ENCODE results near the gene CTSA. TPM values are rescaled to one million over a fixed set of nuclear protein-coding genes. Genes with fewer than 3 reads are reported as not detected.

The CTSA gene
- total and polyA plus RNA-seq, 9 of the 15 experiments (the other 6 are each of a cell fraction or from before 2014, with no cell fraction given), result 8.8 to 61.7 (median 28.3) TPM

DNA sequence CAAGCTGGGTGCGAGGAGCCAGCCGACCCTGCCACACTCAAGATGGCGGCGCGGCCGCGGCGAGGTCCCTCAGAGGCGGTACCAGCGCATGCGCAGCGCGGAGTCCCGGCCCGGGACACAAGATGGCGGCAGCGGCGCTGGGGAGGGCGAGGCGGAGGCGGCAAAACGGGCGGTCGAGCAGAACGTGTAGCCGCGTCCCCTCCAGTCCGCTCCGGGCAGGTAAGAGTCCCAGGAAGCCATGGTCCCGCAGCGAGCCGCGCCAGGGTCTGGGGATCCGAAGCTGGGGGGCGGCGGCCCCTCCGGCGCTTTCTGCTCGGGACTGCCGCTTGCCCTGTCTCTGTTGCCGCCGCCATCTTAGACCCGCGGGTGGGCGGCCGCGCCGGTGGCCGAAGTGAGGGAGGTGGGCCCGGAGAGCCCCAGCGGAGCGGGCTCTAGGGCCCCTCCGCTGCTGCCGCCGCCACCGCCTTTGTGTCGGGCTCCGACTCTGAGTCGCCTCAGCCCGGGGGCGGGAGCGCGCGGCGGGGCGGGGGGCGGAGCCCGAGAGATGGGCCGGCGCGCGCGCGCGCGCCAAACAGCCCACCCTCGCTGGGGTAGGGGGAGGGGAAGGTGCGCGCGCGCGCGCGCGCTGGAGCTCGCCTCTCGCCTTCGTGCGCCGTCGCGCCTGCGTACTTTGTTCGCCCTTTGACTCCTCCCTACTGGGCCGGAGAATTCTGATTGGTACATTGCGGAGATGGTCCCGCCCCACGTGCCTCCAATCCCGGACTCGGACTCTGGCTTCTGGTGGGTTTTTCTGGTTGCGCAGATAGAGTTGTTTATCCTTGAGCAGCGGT, 43.7 kb downstream of the CTSA start, which contains the start of gene PCIF1 (continued):
- TF ChIP-seq BCL6 (CRISPR knock-in tag; IDR thresholded peaks at IDR 0.05) (no peak), NCOA1 (IDR thresholded peaks at IDR 0.05; ENCODE audit: low read depth) (no peak), RFX5 (IDR thresholded peaks at IDR 0.05; ENCODE audit: low read depth, low read length) (no peak), NBN (IDR thresholded peaks at IDR 0.05; ENCODE audit: low read depth) (no peak), ZNF644 (tag; IDR thresholded peaks at IDR 0.05; ENCODE audit: low read depth) (peak; percentile 74), ZNF668 (CRISPR knock-in tag; IDR thresholded peaks at IDR 0.05) (no peak), FOSL1 (tag; conservative IDR thresholded peaks at IDR 0.05) (no peak), ESRRA (IDR thresholded peaks at IDR 0.05; ENCODE audit: borderline replicate concordance, low read depth) (no peak), TCF7 (IDR thresholded peaks at IDR 0.05; ENCODE audit: borderline replicate concordance) (peak; percentile 42; the same call in 1 of the 2 replicates), KDM5B (IDR thresholded peaks at IDR 0.05; ENCODE audit: insufficient replicate concordance, low read depth, low read length) (peak; percentile 50), FIP1L1 (IDR thresholded peaks at IDR 0.05; ENCODE audit: low read depth, low read length, poor library complexity, severe bottlenecking) (peak; percentile 95), ZC3H8 (IDR thresholded peaks at IDR 0.05) (no peak), ARNT (IDR thresholded peaks at IDR 0.05) (no peak), RB1 (IDR thresholded peaks at IDR 0.05; ENCODE audit: low read depth) (peak; percentile 73)
- TF ChIP-seq, protein P1, sequence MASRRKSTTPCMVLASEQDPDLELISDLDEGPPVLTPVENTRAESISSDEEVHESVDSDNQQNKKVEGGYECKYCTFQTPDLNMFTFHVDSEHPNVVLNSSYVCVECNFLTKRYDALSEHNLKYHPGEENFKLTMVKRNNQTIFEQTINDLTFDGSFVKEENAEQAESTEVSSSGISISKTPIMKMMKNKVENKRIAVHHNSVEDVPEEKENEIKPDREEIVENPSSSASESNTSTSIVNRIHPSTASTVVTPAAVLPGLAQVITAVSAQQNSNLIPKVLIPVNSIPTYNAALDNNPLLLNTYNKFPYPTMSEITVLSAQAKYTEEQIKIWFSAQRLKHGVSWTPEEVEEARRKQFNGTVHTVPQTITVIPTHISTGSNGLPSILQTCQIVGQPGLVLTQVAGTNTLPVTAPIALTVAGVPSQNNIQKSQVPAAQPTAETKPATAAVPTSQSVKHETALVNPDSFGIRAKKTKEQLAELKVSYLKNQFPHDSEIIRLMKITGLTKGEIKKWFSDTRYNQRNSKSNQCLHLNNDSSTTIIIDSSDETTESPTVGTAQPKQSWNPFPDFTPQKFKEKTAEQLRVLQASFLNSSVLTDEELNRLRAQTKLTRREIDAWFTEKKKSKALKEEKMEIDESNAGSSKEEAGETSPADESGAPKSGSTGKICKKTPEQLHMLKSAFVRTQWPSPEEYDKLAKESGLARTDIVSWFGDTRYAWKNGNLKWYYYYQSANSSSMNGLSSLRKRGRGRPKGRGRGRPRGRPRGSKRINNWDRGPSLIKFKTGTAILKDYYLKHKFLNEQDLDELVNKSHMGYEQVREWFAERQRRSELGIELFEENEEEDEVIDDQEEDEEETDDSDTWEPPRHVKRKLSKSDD (conservative IDR thresholded peaks at IDR 0.05; ENCODE audit: low read length), result 0 out of 2 replicates have a peak, but pooled peaks have one; percentile 75
- TF ChIP-seq, protein P2, sequence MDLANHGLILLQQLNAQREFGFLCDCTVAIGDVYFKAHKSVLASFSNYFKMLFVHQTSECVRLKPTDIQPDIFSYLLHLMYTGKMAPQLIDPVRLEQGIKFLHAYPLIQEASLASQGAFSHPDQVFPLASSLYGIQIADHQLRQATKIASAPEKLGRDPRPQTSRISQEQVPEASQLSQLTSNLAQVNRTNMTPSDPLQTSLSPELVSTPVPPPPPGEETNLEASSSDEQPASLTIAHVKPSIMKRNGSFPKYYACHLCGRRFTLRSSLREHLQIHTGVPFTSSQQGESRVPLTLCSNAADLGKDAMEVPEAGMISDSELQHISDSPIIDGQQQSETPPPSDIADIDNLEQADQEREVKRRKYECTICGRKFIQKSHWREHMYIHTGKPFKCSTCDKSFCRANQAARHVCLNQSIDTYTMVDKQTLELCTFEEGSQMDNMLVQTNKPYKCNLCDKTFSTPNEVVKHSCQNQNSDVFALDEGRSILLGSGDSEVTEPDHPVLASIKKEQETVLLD (IDR thresholded peaks at IDR 0.05), result peak; percentile 95
- TF ChIP-seq, protein P3, sequence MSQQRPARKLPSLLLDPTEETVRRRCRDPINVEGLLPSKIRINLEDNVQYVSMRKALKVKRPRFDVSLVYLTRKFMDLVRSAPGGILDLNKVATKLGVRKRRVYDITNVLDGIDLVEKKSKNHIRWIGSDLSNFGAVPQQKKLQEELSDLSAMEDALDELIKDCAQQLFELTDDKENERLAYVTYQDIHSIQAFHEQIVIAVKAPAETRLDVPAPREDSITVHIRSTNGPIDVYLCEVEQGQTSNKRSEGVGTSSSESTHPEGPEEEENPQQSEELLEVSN (IDR thresholded peaks at IDR 0.05; ENCODE audit: borderline replicate concordance in 1 of 2, extremely low read depth in 1 of 2, insufficient read depth in 1 of 2, insufficient read length in 1 of 2, low read depth in 1 of 2, low read length in 1 of 2, poor library complexity in 1 of 2, severe bottlenecking in 1 of 2), result peak; percentile 50 to 58
- TF ChIP-seq, protein P4, sequence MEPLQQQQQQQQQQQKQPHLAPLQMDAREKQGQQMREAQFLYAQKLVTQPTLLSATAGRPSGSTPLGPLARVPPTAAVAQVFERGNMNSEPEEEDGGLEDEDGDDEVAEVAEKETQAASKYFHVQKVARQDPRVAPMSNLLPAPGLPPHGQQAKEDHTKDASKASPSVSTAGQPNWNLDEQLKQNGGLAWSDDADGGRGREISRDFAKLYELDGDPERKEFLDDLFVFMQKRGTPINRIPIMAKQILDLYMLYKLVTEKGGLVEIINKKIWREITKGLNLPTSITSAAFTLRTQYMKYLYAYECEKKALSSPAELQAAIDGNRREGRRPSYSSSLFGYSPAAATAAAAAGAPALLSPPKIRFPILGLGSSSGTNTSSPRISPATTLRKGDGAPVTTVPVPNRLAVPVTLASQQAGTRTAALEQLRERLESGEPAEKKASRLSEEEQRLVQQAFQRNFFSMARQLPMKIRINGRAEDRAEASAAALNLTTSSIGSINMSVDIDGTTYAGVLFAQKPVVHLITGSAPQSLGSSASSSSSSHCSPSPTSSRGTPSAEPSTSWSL (CRISPR knock-in tag; IDR thresholded peaks at IDR 0.05; ENCODE audit: borderline replicate concordance), result no peak
- TF ChIP-seq, protein P5, sequence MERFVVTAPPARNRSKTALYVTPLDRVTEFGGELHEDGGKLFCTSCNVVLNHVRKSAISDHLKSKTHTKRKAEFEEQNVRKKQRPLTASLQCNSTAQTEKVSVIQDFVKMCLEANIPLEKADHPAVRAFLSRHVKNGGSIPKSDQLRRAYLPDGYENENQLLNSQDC (CRISPR knock-in tag; IDR thresholded peaks at IDR 0.05), result no peak; the same call in 1 of the 2 replicates

All from K562 (cell line).